Heart left ventricle (tissue), 16 donors: ENCODE data around the gene PSORS1C1. TPM values are rescaled to one million over a fixed set of nuclear protein-coding genes. Genes with fewer than 3 reads are reported as not detected.

ENCODE experiments used
- ATAC-seq, 4 donors: fragments of 200-7000 bp; cut with Tn5 transposase; one replicate each; pipeline ENCODE4 v1.9.1; 2020 to 2022; ENCODE audit warnings: moderate library complexity in 4 of 4, mild to moderate bottlenecking in 3 of 4, moderate number of reproducible peaks in 1 of 4
- DNase-seq, 5 donors: peaks; one replicate each; pipeline ENCODE4 v3.0.0-alpha.2; 2020
- H3K27ac ChIP-seq, 12 donors: fragments of 200-600 bp; sonication (generic) in 4 of 12; one replicate each; pipeline versions ENCODE4 v1.5.0 to v1.8.0; 2016 to 2022; ENCODE audit warnings: mild to moderate bottlenecking in 2 of 12
- H3K27me3 ChIP-seq, 9 donors: fragments of 200-600 bp; sonication (generic) in 2 of 9; one replicate each; pipeline versions ENCODE4 v1.5.1 to v1.8.0; 2016 to 2022; ENCODE audit warnings: mild to moderate bottlenecking in 3 of 9
- H3K36me3 ChIP-seq, 9 donors: fragments of 200-600 bp; sonication (generic) in 2 of 9; one replicate each; pipeline versions ENCODE4 v1.5.0 to v1.8.0; 2018 to 2022; ENCODE audit warnings: mild to moderate bottlenecking in 2 of 9
- H3K4me1 ChIP-seq, 12 donors: fragments of 200-600 bp; sonication (generic) in 4 of 12; one replicate each; pipeline versions ENCODE4 v1.5.0 to v1.8.0; 2016 to 2022; ENCODE audit warnings: mild to moderate bottlenecking in 3 of 12
- H3K4me3 ChIP-seq, 12 donors: fragments of 200-600 bp; sonication (generic) in 4 of 12; one replicate each; pipeline versions ENCODE4 v1.5.0 to v1.8.0; 2017 to 2022; ENCODE audit warnings: mild to moderate bottlenecking in 9 of 12, moderate library complexity in 4 of 12
- H3K9me3 ChIP-seq, 12 donors: fragments of 200-600 bp; sonication (generic) in 4 of 12; one replicate each; pipeline versions ENCODE4 v1.5.0 to v1.8.0; 2016 to 2022; ENCODE audit warnings: mild to moderate bottlenecking in 1 of 12
- CTCF ChIP-seq, 12 donors: fragments of 200-600 bp; sonication (generic) in 4 of 12; IDR thresholded peaks; one replicate each; pipeline versions ENCODE4 v1.5.0 to v1.8.0; 2018 to 2022; ENCODE audit warnings: antibody characterized with exemption in 12 of 12, mild to moderate bottlenecking in 5 of 12
- POLR2A ChIP-seq, 2 donors: fragments of 450-650 bp; IDR thresholded peaks; one replicate each; pipeline ENCODE4 v1.6.1; 2017; ENCODE audit warnings: antibody characterized with exemption in 2 of 2, mild to moderate bottlenecking in 2 of 2, moderate library complexity in 2 of 2
- whole genome bisulfite sequencing, 4 donors: extraction: QIAGEN DNeasy Blood & Tissue Kit in 2 of 4; methylation state at CpG; one replicate each; pipeline versions ENCODE4 v1.1.5 to v1.1.7; 2013 to 2018; 5-methylcytosine and 5-hydroxymethylcytosine counted together
- intact Hi-C, 10 donors: fragments of 100-400 bp; cut with DNase I; formaldehyde crosslinking; loops; one replicate each; pipeline versions ENCODE4 v1.11.1 to v1.14.2; 2022
- polyA plus RNA-seq, 2 donors: library from polyadenylated mRNA; stranded (reverse); fragments of 200-250 nt; gene quantifications; one replicate each; pipeline ENCODE4 v1.2.3, GENCODE V29; 2013
- total RNA-seq, 9 donors: library from RNA; depleted of rRNA in 2 of 9; stranded (reverse); fragments of >200 nt in 2 of 9; fragmentation: NEBNext Ultra II Directional in 3 of 9; extraction: Animal tissue kit (Norgen Biotek cat#: 25700) in 3 of 9; gene quantifications; one replicate each; pipeline versions ENCODE4 v1.1.0 to v1.2.4, GENCODE V29; 2016 to 2023
- donor health status: ischemic (EF 13 %, LVEDD 7.1; RV severe dilation, severe dysfunction).
- donor health status: healthy with polysubstance abuse.
- donor health status: DM: no; HTN: yes; CAD: no.
- donor health status: DM: no; HTN: no; CAD: no.
- donor health status: ischemic (EF 25% LVEDD 6.9; RV normal size, moderate dysfunction).
- donor health status: ischemic (EF 25% LVEDD 5.7; RV mildly dilated, moderate dysfunction).
- donor health status: healthy.
- donor health status: DM: yes; HTN: yes; CAD: no.
- donor health status: ischemic (EF 35%, LVEDD 5.7; RV mildly dilated, moderate dysfunction).
- donor health status: nonischemic (EF 11% LVEDD 7.7; RV severe dilation, severe dysfunction).
- donor health status: DM: yes; HTN: yes; CAD: no.
- donor health status: PGD.
- donor health status: ischemic (EF 29% LVEDD 5.4; RV normal size, mild dysfunction).
- donor health status: nonischemic (EF 23%, LVEDD 6.1; RV moderate dilation, normal function).

The PSORS1C1 gene
- total and polyA plus RNA-seq, 11 donors, result 0.37 to 5.8 (median 2.9) TPM

- no peaks in the 10 kb centered on the region for H3K9me3 ChIP-seq
- no peak for TF ChIP-seq POLR2A (IDR thresholded peaks at IDR 0.05)
- TF ChIP-seq CTCF (IDR thresholded peaks at IDR 0.05), result no peak
- intact Hi-C loops, result no loop called here
These were observed 39.8 kb downstream of the PSORS1C1 start for GRCh38 chr6:31154436-31154835.

GRCh38 chr6:31156641-31157040 is 42.0 kb downstream of the PSORS1C1 start:
- Histone ChIP-seq H3K27ac (no peak overlapping the region), H3K27me3 (no peaks in the 10 kb centered on the region), H3K4me1 (peaks cover 0 to 26% (median 15%) of the 10 kb centered on the region in 12 donors), H3K4me3 (no peak overlapping the region), H3K9me3 (no peaks in the 10 kb centered on the region), H3K36me3 (peaks cover 0 to 32% (median 12%) of the 10 kb centered on the region in 9 donors)
- TF ChIP-seq CTCF (IDR thresholded peaks at IDR 0.05) (no peak), POLR2A (IDR thresholded peaks at IDR 0.05) (no peak)
- DNase-seq, result peak in 1 of 5 donors; percentile 13
- 93 to 99% (median 94%) methylated on average over 7 of the region's 7 CpGs for WGBS, 4 donors
- ATAC-seq, result no peak
- intact Hi-C loops, result no loop called here

More at GRCh38 chr6:31154436-31154835, 39.8 kb downstream of the PSORS1C1 start:
- DNase-seq, result peak in 1 of 5 donors; percentile 9
- 87 to 97% (median 94%) methylated on average over 15 of the region's 15 CpGs for WGBS, 4 donors
- Histone ChIP-seq H3K4me3 (no peak overlapping the region), H3K27me3 (no peaks in the 10 kb centered on the region), H3K36me3 (peaks cover 0 to 35% (median 21%) of the 10 kb centered on the region in 9 donors), H3K27ac (no peak overlapping the region), H3K4me1 (peaks cover 0 to 21% (median 13%) of the 10 kb centered on the region in 12 donors)
- no peak for ATAC-seq

- DNase-seq (peak in 1 of 5 donors; percentile 14), ATAC-seq (peak in 3 of 4 donors; percentile 8 to 31 (median 12))
- Histone ChIP-seq H3K27ac (peak within 1 kb of the TSS in 11 of 12 donors; percentile 33 to 83 (median 59)), H3K27me3 (no peaks in the 10 kb centered on the region), H3K36me3 (peaks cover 0 to 32% (median 13%) of the 10 kb centered on the region in 9 donors), H3K4me1 (peaks cover 0 to 26% (median 15%) of the 10 kb centered on the region in 12 donors), H3K9me3 (no peaks in the 10 kb centered on the region), H3K4me3 (peak within 1 kb of the TSS; percentile 52 to 87 (median 68))
- TF ChIP-seq POLR2A (IDR thresholded peaks at IDR 0.05) (no peak), CTCF (IDR thresholded peaks at IDR 0.05) (no peak)
- intact Hi-C loops, result loop anchor here in 1 of 10 donors (1.0 kb wide), 1 partner anchor 14 kb away; no protein-coding TSS in a partner anchor
- WGBS, 4 donors, result 8 to 15% (median 11%) methylated on average over 14 of the region's 14 CpGs
These were observed 43.0 kb downstream of the PSORS1C1 start, which contains the start of gene CCHCR1 for GRCh38 chr6:31157513-31158139. Gene CCHCR1, minus strand, starts transcription at chr6:31157802. Its CDS starts 202 bp downstream, at chr6:31157600.

GRCh38 chr6:31158140-31158862 is 43.7 kb downstream of the PSORS1C1 start, which contains the start of gene TCF19:
Gene TCF19, plus strand, starts transcription at chr6:31158589. Its CDS starts 881 bp downstream, at chr6:31159470.
- Histone ChIP-seq H3K27me3 (no peaks in the 10 kb centered on the region), H3K9me3 (no peaks in the 10 kb centered on the region), H3K27ac (peak within 1 kb of the TSS in 11 of 12 donors; percentile 33 to 83 (median 59)), H3K4me1 (peaks cover 0 to 26% (median 15%) of the 10 kb centered on the region in 12 donors), H3K36me3 (peaks cover 0 to 32% (median 19%) of the 10 kb centered on the region in 9 donors), H3K4me3 (peak within 1 kb of the TSS; percentile 52 to 87 (median 68))
- DNase-seq, result peak; percentile 99
- ATAC-seq, result peak; percentile 97 to 99 (median 98)
- intact Hi-C loops, result loop anchor here in 1 of 10 donors (1.0 kb wide), 1 partner anchor 15 kb away; no protein-coding TSS in a partner anchor
- WGBS, 4 donors, result 0% methylated on average over 37 to 65 of the region's 65 CpGs
- TF ChIP-seq POLR2A (IDR thresholded peaks at IDR 0.05), result peak in 1 of 2 donors; percentile 58
- no peak for TF ChIP-seq CTCF (IDR thresholded peaks at IDR 0.05)
